Fibroblast of skin of scalp (primary cell): ENCODE results near the gene SF3A2. TPM values are rescaled to one million over a fixed set of nuclear protein-coding genes. Genes with fewer than 3 reads are reported as not detected.
"Not testable (repeated sequence)": the region's sequence is repeated elsewhere in the genome, so short reads cannot be mapped to it uniquely, and the experiment has no call there.

Experiments
- DNase-seq: peaks from one replicate; pipeline ENCODE4 v3.0.0-alpha.2; 2013
- polyA plus RNA-seq, 2 experiments: library from polyadenylated mRNA; unstranded; fragments of 120-200 nt; gene quantifications; one replicate each; pipeline ENCODE4 v1.2.1, GENCODE V29; 2013; ENCODE audit not compliant: insufficient read length in 2 of 2

Gene SF3A2, protein sequence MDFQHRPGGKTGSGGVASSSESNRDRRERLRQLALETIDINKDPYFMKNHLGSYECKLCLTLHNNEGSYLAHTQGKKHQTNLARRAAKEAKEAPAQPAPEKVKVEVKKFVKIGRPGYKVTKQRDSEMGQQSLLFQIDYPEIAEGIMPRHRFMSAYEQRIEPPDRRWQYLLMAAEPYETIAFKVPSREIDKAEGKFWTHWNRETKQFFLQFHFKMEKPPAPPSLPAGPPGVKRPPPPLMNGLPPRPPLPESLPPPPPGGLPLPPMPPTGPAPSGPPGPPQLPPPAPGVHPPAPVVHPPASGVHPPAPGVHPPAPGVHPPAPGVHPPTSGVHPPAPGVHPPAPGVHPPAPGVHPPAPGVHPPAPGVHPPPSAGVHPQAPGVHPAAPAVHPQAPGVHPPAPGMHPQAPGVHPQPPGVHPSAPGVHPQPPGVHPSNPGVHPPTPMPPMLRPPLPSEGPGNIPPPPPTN
- polyA plus RNA-seq (2013, experiment 1 of 2; ENCODE audit: insufficient read length) = 82.8 TPM
- polyA plus RNA-seq (2013, experiment 2 of 2; ENCODE audit: insufficient read length) = 72.1 TPM

GRCh38 chr19:2236314-2237050 is at the start of gene SF3A2, which contains the start of gene PLEKHJ1:
Gene SF3A2 (plus strand): TSS chr19:2236824. CDS start chr19:2243419, 6,595 bp downstream.
Gene PLEKHJ1 (minus strand): TSS chr19:2236329. CDS start chr19:2236248, 81 bp downstream.
- DNase-seq = peak; percentile 98

DNA sequence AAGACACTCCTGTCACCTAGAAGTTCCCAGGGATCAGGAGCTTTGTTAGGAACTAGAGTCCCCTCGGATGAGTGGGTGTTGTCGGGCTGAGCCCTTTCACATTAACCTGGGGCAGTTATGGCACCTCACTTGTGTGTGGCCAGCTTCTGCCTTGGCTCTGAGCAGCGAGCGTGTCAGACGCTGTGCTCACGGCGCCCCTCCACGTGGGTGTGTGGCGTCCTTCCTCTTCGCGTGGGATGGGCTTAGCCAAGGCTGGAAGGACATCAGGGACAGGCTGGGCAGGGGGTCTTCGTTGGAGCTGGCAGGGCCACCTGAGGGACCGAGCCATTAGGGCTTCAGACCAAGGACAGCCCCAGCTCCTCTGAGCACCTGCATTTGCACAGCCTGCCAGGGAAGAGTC is 49.5 kb upstream of the SF3A2 start:
- no peak for DNase-seq

- no peak for DNase-seq
Measured at GRCh38 chr19:2188708-2189385, 47.8 kb upstream of the SF3A2 start.

GRCh38 chr19:2189880-2190279 is 46.7 kb upstream of the SF3A2 start:
- no peak for DNase-seq

- DNase-seq = no peak
Measured at GRCh38 chr19:2190848-2191455, 45.7 kb upstream of the SF3A2 start.

DNA sequence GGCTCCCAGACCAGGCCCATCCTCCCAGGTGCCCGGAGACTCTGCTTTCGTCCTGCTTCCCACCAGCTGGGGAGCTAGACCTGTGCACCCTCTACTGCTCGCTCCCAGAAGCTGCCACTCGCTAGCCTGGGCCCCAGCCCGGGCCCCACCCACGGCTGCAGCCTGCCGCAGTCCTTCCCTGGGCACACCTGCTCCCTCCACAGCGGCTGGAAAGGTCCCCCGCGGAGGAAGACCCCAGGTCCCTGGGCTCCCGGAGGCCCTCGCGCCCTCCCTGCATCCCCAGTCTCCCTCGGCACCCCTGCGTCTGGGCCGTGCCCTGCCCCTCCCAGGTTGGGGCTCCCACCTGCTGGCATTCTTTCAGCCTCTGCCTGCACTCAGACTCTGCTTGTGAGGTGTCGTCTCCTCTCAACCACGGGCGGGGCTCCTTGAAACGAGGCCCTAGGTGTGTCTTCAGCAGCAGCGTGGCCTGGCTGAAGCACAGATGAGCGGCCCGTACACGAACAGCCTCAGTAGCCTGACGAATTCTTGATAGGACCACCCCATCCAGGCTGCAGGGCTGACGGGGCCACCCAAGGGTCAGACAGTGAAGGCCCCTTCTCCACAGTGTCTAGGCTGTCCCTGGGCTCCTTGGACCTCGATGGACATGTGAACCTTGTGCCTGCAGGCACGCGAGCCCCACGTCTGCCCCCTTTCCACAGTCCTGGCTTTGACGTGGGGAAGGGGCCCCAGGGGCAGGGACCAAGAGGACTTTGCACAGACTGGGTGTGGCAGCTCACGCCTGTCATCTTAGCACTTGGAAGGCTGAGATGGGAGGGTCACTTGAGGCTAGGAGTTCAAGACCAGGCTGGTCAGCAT is 44.9 kb upstream of the SF3A2 start:
- no peak for DNase-seq

DNA sequence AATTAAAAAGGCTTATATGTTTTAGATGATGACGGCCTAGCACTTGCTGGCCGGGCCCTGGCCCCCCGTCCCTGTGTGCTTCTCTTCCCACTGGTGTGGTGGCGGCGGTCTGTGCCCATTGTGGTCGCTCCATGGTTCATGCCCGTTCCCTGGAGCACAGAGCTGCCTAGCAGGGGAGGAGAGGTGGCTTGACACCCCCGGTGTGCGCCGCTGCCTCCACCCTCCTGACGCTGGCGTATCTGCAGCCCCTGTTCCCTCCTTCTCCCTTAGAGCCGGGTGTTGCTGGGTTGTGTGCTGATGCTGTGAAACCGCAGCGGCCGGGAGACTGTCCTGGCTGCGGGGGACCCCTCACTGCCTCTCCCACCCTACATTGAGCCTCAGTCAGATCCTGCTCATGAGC is 43.8 kb upstream of the SF3A2 start:
- DNase-seq = no peak

DNA sequence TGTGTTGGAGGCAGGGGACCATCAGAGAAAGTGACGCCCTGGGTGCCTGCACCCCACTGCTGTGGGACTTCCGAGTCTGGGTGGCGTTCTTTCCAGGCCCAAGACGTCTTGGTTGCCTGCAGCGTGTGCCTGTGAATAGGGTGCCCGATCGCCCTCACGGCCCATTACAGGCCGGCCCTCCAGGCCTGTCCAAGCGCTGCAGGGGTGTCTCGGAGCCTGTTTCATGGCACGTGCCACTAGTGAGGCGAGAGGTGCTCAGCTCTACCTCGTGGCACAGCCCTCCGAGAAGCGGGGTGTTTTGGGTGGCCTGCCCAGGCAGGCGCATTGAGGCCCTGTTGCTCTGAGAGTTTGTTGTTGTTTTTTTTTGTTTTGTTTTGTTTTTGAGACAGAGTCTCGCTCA is 42.8 kb upstream of the SF3A2 start:
- DNase-seq = no peak

DNA sequence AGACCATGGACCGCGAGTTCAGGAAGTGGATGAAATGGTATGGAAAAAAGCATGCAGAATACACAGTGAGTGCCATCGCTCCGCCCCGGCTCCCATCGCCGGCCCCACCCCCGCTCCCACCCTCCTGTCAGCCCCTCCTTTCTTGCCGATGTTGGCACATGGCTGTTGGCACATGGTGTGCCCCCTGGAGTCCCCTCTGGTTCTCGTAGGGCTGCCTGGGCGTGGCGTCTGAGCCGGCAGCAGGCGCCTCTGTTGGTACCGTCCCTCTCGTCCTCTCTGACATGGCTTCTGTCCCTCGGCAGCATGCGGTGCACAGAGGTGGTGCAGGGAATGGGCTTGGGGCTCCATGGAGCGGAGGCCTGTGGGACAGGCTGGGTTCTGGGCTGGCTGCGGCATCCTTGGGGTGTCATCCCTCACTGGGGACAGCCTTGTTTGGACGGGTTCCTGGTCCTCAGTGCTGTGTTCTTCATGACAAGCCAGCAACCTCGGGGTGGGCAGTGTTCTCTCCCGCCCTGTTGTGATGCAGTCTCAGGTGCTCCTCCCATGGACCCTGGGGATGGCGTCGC is 42.0 kb upstream of the SF3A2 start:
- DNase-seq = no peak

GRCh38 chr19:2195361-2195760 is 41.3 kb upstream of the SF3A2 start:
- DNase-seq = no peak

DNA sequence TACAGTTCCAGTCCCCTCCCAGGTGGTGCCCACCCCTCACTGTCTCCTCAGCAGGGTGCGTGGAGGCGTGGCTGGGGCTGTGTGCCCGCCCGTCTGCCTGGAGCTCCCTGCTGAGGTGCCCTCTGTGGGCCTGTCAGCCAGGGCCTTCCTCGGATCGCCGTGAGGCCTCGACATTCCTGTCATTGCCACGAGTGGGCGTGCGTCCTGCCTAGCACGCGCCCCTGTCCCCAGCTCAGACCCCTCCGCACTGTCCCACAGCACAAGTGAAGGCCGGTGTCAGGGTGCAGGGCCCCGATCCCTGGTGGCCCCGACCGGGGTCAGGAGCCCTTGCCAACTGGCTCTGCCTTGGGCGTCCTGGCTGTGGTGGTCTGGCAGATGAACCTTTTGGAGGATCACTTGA is 40.7 kb upstream of the SF3A2 start:
- no peak for DNase-seq

GRCh38 chr19:2197270-2197669 is 39.4 kb upstream of the SF3A2 start:
- no peak for DNase-seq

- DNase-seq = no peak
Measured at GRCh38 chr19:2198317-2198716, 38.3 kb upstream of the SF3A2 start.

DNA sequence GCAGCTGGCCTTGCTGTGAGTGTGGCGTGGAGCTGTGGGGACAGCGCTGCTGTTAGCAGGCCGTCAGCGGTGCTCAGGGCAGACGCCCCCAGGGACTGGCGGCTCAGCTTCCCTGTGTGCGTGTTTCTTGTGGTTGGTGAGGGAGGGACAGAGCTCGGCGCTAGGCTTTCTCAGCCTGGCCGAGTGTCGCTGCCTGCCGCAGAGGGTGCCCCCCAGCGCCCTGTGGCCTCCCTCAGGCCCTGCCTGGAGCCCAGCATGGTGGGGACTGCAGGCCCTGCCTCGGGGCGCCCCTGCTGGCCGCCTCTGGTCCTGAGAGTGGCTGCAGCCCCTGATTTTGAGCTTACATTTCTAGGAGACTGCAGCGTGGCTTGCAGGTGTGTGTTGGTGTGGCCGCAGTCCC is 37.4 kb upstream of the SF3A2 start:
- DNase-seq = no peak

DNA sequence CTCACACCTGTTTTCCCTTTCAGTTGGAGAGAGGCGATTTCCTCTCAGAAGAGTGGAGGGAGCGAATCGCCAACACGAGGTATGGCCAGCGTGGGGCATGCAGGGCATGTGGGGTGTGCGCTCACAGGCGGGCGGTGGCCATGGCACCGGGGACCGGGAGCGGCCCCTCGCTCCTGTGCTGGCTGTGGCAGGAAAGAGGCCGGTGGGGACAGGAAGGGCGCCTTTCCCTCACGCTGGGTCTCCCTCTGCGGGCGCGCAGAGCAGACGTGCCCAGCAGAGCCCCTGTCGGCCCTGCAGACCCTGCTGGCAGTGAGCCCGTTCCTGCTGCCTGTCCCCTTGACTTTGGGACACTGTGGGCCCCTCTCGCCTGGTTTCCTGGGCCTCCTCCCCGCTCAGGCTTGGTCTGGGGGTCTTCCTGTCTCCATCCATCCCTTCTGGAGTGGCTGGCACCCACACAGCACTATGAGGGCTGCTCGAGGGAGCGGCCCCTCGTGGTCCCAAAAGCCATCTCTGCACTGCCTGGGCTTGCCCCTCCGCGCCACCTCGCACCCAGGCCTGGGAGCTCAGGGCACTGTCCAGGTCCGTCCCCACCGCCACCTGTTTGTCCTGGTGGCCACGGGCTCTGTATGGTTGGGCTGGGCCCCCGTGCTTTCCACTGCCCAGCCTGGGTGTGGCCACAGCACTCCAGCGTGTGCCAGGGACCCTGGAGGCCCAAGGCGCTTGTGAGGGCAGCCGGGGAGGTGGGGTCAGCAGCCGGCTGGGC is 36.6 kb upstream of the SF3A2 start:
- DNase-seq = no peak

DNA sequence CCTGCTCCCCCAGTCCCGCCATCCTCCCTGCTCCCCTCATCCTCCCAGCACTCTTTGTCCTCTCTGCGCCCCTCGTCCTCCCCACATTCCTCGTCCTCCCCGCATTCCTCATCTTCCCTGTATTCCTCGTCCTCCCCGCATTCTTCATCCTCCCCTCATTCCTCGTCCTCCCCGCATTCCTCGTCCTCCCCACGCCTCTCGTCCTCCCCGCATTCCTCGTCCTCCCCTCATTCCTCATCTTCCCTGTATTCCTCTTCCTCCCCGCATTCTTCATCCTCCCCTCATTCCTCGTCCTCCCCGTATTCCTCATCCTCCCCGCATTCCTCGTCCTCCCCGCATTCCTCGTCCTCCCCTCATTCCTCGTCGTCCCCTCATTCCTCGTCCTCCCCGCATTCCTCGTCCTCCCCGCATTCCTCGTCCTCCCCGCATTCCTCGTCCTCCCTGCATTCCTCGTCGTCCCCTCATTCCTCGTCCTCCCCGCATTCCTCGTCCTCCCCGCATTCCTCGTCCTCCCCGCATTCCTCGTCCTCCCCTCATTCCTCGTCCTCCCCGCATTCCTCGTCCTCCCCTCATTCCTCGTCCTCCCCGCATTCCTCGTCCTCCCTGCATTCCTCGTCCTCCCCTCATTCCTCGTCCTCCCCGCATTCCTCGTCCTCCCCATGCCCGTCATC is 35.9 kb upstream of the SF3A2 start:
- not testable (repeated sequence) for DNase-seq

DNA sequence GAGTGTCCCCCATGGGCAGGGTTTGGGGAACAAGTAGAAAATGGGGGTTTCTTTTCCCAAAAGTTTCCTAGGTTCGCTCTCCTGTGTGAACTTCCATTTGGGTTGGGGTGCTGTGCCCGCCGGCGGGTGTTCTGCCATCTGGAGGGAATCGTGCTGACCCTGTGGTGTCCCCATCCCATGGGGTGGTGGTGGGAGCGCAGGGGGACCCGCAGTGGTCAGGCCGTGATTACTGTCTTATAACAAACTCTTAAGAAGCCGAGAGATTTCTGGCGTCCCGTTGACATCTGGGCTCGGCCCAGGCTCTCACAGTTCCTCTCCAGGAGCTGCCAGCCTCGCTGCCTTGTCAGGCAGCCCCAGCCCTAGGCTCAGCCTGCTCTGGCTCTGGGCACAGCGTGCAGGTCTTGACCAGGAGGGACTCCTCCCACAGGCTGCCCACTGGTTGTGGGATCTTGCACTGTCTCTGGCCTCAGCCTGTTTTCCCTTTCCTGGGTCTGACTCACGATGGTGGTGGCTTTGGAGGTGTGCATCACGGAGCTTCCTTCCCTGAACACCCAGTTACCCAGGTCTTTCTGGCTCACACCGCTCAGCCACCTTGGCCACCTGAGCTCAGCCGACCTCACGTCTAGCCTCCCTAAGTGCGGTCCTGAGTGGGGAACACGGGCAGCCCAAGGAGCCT is 35.0 kb upstream of the SF3A2 start:
- DNase-seq = no peak

- no peak for DNase-seq
Measured at GRCh38 chr19:2202366-2202765, 34.3 kb upstream of the SF3A2 start.

DNA sequence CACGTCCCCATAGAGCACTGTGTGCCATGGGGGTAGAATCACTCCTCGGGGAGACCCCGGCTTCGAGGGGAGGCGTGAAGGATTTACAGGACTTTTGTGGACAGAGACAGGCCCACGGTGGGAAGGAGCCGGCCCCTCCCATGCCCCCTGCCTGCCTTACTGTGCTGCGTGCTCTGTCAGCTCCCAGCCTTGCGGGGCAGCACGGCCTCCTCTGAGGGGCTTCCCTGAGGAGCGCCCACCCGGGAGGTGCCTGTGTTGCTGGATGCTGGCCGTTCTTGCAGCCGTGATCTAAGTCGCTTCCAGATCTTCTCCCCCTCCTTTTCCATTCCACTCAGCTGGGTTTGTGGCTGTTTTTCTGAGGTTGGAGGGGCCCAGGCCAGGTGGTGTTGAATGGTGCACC is 29.6 kb upstream of the SF3A2 start:
- DNase-seq = no peak
